ENCODE results near the gene SPG11. TPM values are rescaled to one million over a fixed set of nuclear protein-coding genes. Genes with fewer than 3 reads are reported as not detected.
A peak's percentile ranks its signal among the peaks of the same experiment; 100 is the strongest.
"Not testable (repeated sequence)": the region's sequence is repeated elsewhere in the genome, so short reads cannot be mapped to it uniquely, and the experiment has no call there.

Gene SPG11
- total and polyA plus RNA-seq, 2 donors (not counting 1 experiment from before 2014, with no cell fraction given) = 134 to 219 TPM

- ChIA-PET CTCF (interaction anchor here (1.1 to 6.4 kb wide), 8 partner anchors 14 to 54 kb away, joined by 4 to 50 read pairs (median 7); partner anchors contain the start of genes B2M, PATL2, SPG11 and TRIM69), POLR2A (interaction anchor here (0.5 to 4.6 kb wide), 9 partner anchors 10 to 256 kb away, joined by 3 to 73 read pairs (median 5); partner anchors contain the start of genes B2M, PATL2 and SPG11)
- peak overlapping the region; percentile 78 for H3K4me3 Mint-ChIP-seq
- peak overlapping the region; percentile 96 for H3K27ac Mint-ChIP-seq
- H3K4me1 Mint-ChIP-seq = peaks cover 78% of the 10 kb centered on the region
- H3K4me3 ChIP-seq (ENCODE audit: control extremely low read depth in 1 of 5, extremely low read depth in 1 of 5, insufficient read depth in 1 of 5, low read depth in 2 of 5, low read length in 4 of 5) = peak overlapping the region in 4 of 5 experiments; percentile 11 to 52 (median 14)
- H3K27ac ChIP-seq (ENCODE audit: low read length in 2 of 2) = peak overlapping the region; percentile 79 to 80
- peaks cover 39 to 40% of the 10 kb centered on the region in 2 donors for H3K4me1 ChIP-seq (ENCODE audit: control insufficient read depth in 2 of 2, insufficient read depth in 2 of 2, low read length in 2 of 2)
- H3K27me3 ChIP-seq (replicated peaks in 1 of 4; ENCODE audit: control extremely low read depth in 1 of 4, control insufficient read depth in 3 of 4, insufficient read depth in 4 of 4, low read length in 3 of 4); H3K36me3 ChIP-seq (replicated peaks in 1 of 2; ENCODE audit: control extremely low read depth in 1 of 2, control insufficient read depth in 1 of 2, extremely low read depth in 1 of 2, insufficient read depth in 2 of 2, low read length in 1 of 2); H3K27me3 Mint-ChIP-seq; H4K20me1 ChIP-seq (ENCODE audit: control insufficient read depth, insufficient read depth, low read length, poor library complexity, severe bottlenecking): not testable (repeated sequence)
- H3K9ac ChIP-seq (ENCODE audit: low read length) = peak overlapping the region; percentile 30
- H3K4me2 ChIP-seq (replicated peaks; ENCODE audit: low read depth, low read length, poor library complexity, severe bottlenecking) = peak overlapping the region; percentile 42
- peaks cover 1 to 26% (median 14%) of the 10 kb centered on the region in 3 donors for H3K9me3 ChIP-seq (ENCODE audit: control extremely low read depth in 1 of 3, control insufficient read depth in 2 of 3, insufficient read depth in 1 of 3, low read length in 2 of 3)
- ATAC-seq (ENCODE audit: low read depth) (peak; percentile 54), DNase-seq (peak; percentile 79)
- H3K9me3 Mint-ChIP-seq (ENCODE audit: insufficient read depth) = peaks cover 11% of the 10 kb centered on the region
- intact Hi-C loops (cut with micrococcal nuclease) = loop anchor here (1.0 kb wide), 2 partner anchors 20 to 27 kb away; partner anchors contain the start of gene SPG11
- H3K79me2 ChIP-seq (ENCODE audit: control insufficient read depth, insufficient read depth, low read length) = peaks cover 41% of the 10 kb centered on the region
- peak overlapping the region; percentile 54 for H2AFZ ChIP-seq (ENCODE audit: insufficient read depth, low read depth, low read length, poor library complexity, severe bottlenecking)
- 34% methylated on average over 7 of the region's 8 CpGs for WGBS (ENCODE audit: insufficient coverage)
Measured at GRCh38 chr15:44682809-44683682, 19.6 kb upstream of the SPG11 start.

DNA sequence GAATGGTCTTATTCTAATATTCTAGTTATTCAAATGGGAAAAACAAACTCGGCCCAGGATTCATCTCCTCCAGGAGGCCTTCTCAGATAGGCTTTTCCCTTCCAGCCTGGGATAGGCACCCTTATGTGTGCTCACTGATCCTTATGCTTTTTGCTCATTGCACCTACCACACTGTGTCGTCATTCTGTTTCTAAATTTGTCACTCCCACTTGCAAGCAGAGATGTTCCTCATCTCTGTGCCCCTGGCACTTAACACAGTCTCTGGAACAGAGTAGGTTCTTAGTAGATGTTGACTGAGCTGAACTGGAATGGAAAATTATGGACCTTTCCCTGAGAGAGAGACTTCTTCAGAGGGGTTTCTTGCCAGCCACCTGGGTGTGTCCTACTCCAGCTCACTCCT lies 18.7 kb upstream of the SPG11 start:
- Histone ChIP-seq H3K9me3 (ENCODE audit: control extremely low read depth in 1 of 3, control insufficient read depth in 2 of 3, insufficient read depth in 1 of 3, low read length in 2 of 3) (peaks cover 1 to 23% (median 14%) of the 10 kb centered on the region in 3 donors), H3K27ac (ENCODE audit: low read length in 2 of 2) (peak overlapping the region; percentile 79 to 80), H4K20me1 (ENCODE audit: control insufficient read depth, insufficient read depth, low read length, poor library complexity, severe bottlenecking) (no peaks in the 10 kb centered on the region), H3K36me3 (replicated peaks in 1 of 2; ENCODE audit: control extremely low read depth in 1 of 2, control insufficient read depth in 1 of 2, extremely low read depth in 1 of 2, insufficient read depth in 2 of 2, low read length in 1 of 2) (no peaks in the 10 kb centered on the region), H2AFZ (ENCODE audit: insufficient read depth, low read depth, low read length, poor library complexity, severe bottlenecking) (no peak overlapping the region), H3K4me1 (ENCODE audit: control insufficient read depth in 2 of 2, insufficient read depth in 2 of 2, low read length in 2 of 2) (peaks cover 47 to 48% of the 10 kb centered on the region in 2 donors), H3K4me3 (ENCODE audit: control extremely low read depth in 1 of 5, extremely low read depth in 1 of 5, insufficient read depth in 1 of 5, low read depth in 2 of 5, low read length in 4 of 5) (no peak overlapping the region), H3K9ac (ENCODE audit: low read length) (peak overlapping the region; percentile 30), H3K79me2 (ENCODE audit: control insufficient read depth, insufficient read depth, low read length) (peaks cover 45% of the 10 kb centered on the region), H3K27me3 (replicated peaks in 1 of 4; ENCODE audit: control extremely low read depth in 1 of 4, control insufficient read depth in 3 of 4, insufficient read depth in 4 of 4, low read length in 3 of 4) (no peaks in the 10 kb centered on the region), H3K4me2 (replicated peaks; ENCODE audit: low read depth, low read length, poor library complexity, severe bottlenecking) (peak overlapping the region; percentile 42)
- peak overlapping the region; percentile 96 for H3K27ac Mint-ChIP-seq
- peaks cover 9% of the 10 kb centered on the region for H3K9me3 Mint-ChIP-seq (ENCODE audit: insufficient read depth)
- whole genome bisulfite sequencing (ENCODE audit: insufficient coverage) = no CpG with 5 or more reads among the region's 2 CpGs
- intact Hi-C loops (cut with micrococcal nuclease) = no loop called here
- H3K4me1 Mint-ChIP-seq = peaks cover 80% of the 10 kb centered on the region
- ATAC-seq (ENCODE audit: low read depth) (no peak), DNase-seq (no peak)
- peak overlapping the region; percentile 78 for H3K4me3 Mint-ChIP-seq
- POLR2A ChIA-PET = interaction anchor here (1.4 to 4.6 kb wide), 5 partner anchors 9 to 44 kb away, joined by 3 to 73 read pairs (median 9); partner anchors contain the start of genes B2M, PATL2 and SPG11
- no peak for TF ChIP-seq EZH2 (IDR thresholded peaks at IDR 0.05; ENCODE audit: borderline replicate concordance, insufficient read depth, low read depth, low read length, poor library complexity, severe bottlenecking)
- TF ChIP-seq CTCF (IDR thresholded peaks at IDR 0.05) = no peak
- no peaks in the 10 kb centered on the region for H3K27me3 Mint-ChIP-seq
- CTCF ChIA-PET = interaction anchor here (1.2 to 6.4 kb wide), 7 partner anchors 13 to 55 kb away, joined by 6 to 50 read pairs (median 7); partner anchors contain the start of genes B2M, PATL2, SPG11 and TRIM69
